CD4-positive, alpha-beta T cell treated with Interleukin-15 for 1 hour (primary cell): ENCODE data around the gene AHCYL1.
A peak's percentile ranks its signal among the peaks of the same experiment; 100 is the strongest.
"Not testable (repeated sequence)": the region's sequence is repeated elsewhere in the genome, so short reads cannot be mapped to it uniquely, and the experiment has no call there.

Source experiments
- DNase-seq: peaks from one replicate; pipeline ENCODE4 v3.0.0-alpha.2; 2020

The AHCYL1 gene

GRCh38 chr1:109984456-109985246 lies at the start of gene AHCYL1:
AHCYL1 (plus strand) TSS chr1:109984765; CDS start chr1:109985053, 288 bp downstream.
- peak; percentile 99 for DNase-seq

GRCh38 chr1:109935451-109935900 lies 49.1 kb upstream of the AHCYL1 start:
- no peak for DNase-seq

GRCh38 chr1:109937738-109938137 lies 46.8 kb upstream of the AHCYL1 start:
- no peak for DNase-seq

GRCh38 chr1:109938556-109938955 lies 46.0 kb upstream of the AHCYL1 start:
- DNase-seq: no peak

- no peak for DNase-seq
Measured at GRCh38 chr1:109942434-109942833, 42.1 kb upstream of the AHCYL1 start.

GRCh38 chr1:109944541-109944940 lies 40.0 kb upstream of the AHCYL1 start:
- no peak for DNase-seq

GRCh38 chr1:109946511-109946910 lies 38.1 kb upstream of the AHCYL1 start:
- no peak for DNase-seq

- DNase-seq: no peak
Measured at GRCh38 chr1:109947582-109948284, 36.8 kb upstream of the AHCYL1 start.

- no peak for DNase-seq
Measured at GRCh38 chr1:109948285-109948630, 36.3 kb upstream of the AHCYL1 start.

- no peak for DNase-seq
Measured at GRCh38 chr1:109950038-109950437, 34.5 kb upstream of the AHCYL1 start.

GRCh38 chr1:109950509-109950908 lies 34.1 kb upstream of the AHCYL1 start:
- DNase-seq: no peak

GRCh38 chr1:109951501-109951900 lies 33.1 kb upstream of the AHCYL1 start:
- DNase-seq: not testable (repeated sequence)

- DNase-seq: no peak
Measured at GRCh38 chr1:109954041-109954512, 30.5 kb upstream of the AHCYL1 start.

- no peak for DNase-seq
Measured at GRCh38 chr1:109959632-109959973, 25.0 kb upstream of the AHCYL1 start.

- no peak for DNase-seq
Measured at GRCh38 chr1:109959974-109960744, 24.4 kb upstream of the AHCYL1 start.

- DNase-seq: no peak
Measured at GRCh38 chr1:109960745-109961094, 23.8 kb upstream of the AHCYL1 start.

GRCh38 chr1:109963864-109964263 lies 20.7 kb upstream of the AHCYL1 start:
- DNase-seq: no peak

GRCh38 chr1:109969146-109969829 lies 15.3 kb upstream of the AHCYL1 start:
- no peak for DNase-seq

- DNase-seq: no peak
Measured at GRCh38 chr1:109969907-109970306, 14.7 kb upstream of the AHCYL1 start.

GRCh38 chr1:109971559-109971958 lies 13.0 kb upstream of the AHCYL1 start:
- no peak for DNase-seq

GRCh38 chr1:109974191-109974590 lies 10.4 kb upstream of the AHCYL1 start:
- no peak for DNase-seq

- no peak for DNase-seq
Measured at GRCh38 chr1:109975718-109976117, 8.8 kb upstream of the AHCYL1 start.

- no peak for DNase-seq
Measured at GRCh38 chr1:109976762-109977161, 7.8 kb upstream of the AHCYL1 start.
